Smooth muscle cell (in vitro differentiated cells): Measurements from ENCODE around the gene FFAR4. TPM values are rescaled to one million over a fixed set of nuclear protein-coding genes. Genes with fewer than 3 reads are reported as not detected.

ENCODE experiments used
- DNase-seq: peaks from one replicate; lab custom pipeline; 2025; ENCODE audit not compliant: unreplicated experiment; lab: John Stamatoyannopoulos, UW
- H2AFZ ChIP-seq: fragments of 200-600 bp; sonication (generic); 2 replicates; pipeline ENCODE4 v1.6.0; 2016; ENCODE audit warnings: antibody characterized with exemption, low read depth, mild to moderate bottlenecking
- H3F3A ChIP-seq: fragments of 200-600 bp; sonication (generic); 2 replicates; pipeline ENCODE4 v1.6.0; 2017; ENCODE audit warnings: antibody characterized with exemption, low read depth
- H3K27ac ChIP-seq: fragments of 200-600 bp; sonication (generic); 2 replicates; pipeline ENCODE4 v1.5.1; 2016; ENCODE audit warnings: low read depth, mild to moderate bottlenecking
- H3K27me3 ChIP-seq: fragments of 200-600 bp; sonication (generic); 2 replicates; pipeline ENCODE4 v1.6.1; 2016; ENCODE audit warnings: low read depth, mild to moderate bottlenecking
- H3K36me3 ChIP-seq: fragments of 200-600 bp; sonication (generic); 2 replicates; pipeline ENCODE4 v1.5.1; 2016; ENCODE audit warnings: low read depth
- H3K4me1 ChIP-seq: fragments of 200-600 bp; sonication (generic); 2 replicates; pipeline ENCODE4 v1.5.1; 2016; ENCODE audit warnings: low read depth
- H3K4me2 ChIP-seq: fragments of 200-600 bp; sonication (generic); 2 replicates; pipeline ENCODE4 v1.6.0; 2016; ENCODE audit warnings: mild to moderate bottlenecking
- H3K4me3 ChIP-seq: fragments of 200-600 bp; sonication (generic); 2 replicates; pipeline ENCODE4 v1.5.1; 2016; ENCODE audit warnings: mild to moderate bottlenecking
- H3K79me2 ChIP-seq: fragments of 200-600 bp; sonication (generic); 2 replicates; pipeline ENCODE4 v1.6.0; 2016; ENCODE audit warnings: low read depth, mild to moderate bottlenecking
- H3K9ac ChIP-seq: fragments of 200-600 bp; sonication (generic); 2 replicates; pipeline ENCODE4 v1.6.0; 2016; ENCODE audit warnings: low read depth
- H3K9me3 ChIP-seq: fragments of 200-600 bp; sonication (generic); replicated peaks from 2 replicates; pipeline ENCODE4 v1.5.1; 2016; ENCODE audit warnings: low read depth
- H4K20me1 ChIP-seq: fragments of 200-600 bp; sonication (generic); 2 replicates; pipeline ENCODE4 v1.6.0; 2016; ENCODE audit warnings: low read depth
- CTCF ChIP-seq: fragments of 200-600 bp; sonication (generic); IDR thresholded peaks from 2 replicates; pipeline ENCODE4 v1.5.1; 2017; ENCODE audit warnings: borderline replicate concordance, mild to moderate bottlenecking, antibody characterized with exemption; ENCODE audit not compliant: insufficient read depth, poor library complexity, severe bottlenecking
- WGBS: methylation state at CpG from one replicate; pipeline ENCODE4 v1.1.7; 2016; ENCODE audit warnings: low lambda C conversion rate; 5-methylcytosine and 5-hydroxymethylcytosine counted together
- polyA plus RNA-seq: library from polyadenylated mRNA; unstranded; fragments of >200 nt; fragmentation: Nextera tagmentation; extraction: Ambion mirVana; gene quantifications from 2 replicates; pipeline ENCODE4 v1.2.1, GENCODE V29; 2016
- total RNA-seq: library from RNA; depleted of rRNA; stranded (reverse); fragments of >200 nt; gene quantifications from 2 replicates; pipeline ENCODE4 v1.2.3, GENCODE V29; 2014

Gene FFAR4
- total and polyA plus RNA-seq, 2 experiments from 2014 or later: not detected

GRCh38 chr10:93573924-93574323 is 7.5 kb downstream of the FFAR4 start:
- 96% methylated on average over 3 of the region's 3 CpGs for WGBS
- no peak for DNase-seq
- Histone ChIP-seq H3K9me3 (no peaks in the 10 kb centered on the region), H3K27ac (no peak overlapping the region), H3K27me3 (peaks cover 60% of the 10 kb centered on the region), H4K20me1 (no peaks in the 10 kb centered on the region), H3K4me3 (no peak overlapping the region), H3K79me2 (no peaks in the 10 kb centered on the region), H3F3A (no peaks in the 10 kb centered on the region), H3K4me2 (no peak overlapping the region), H3K36me3 (no peaks in the 10 kb centered on the region), H3K4me1 (no peaks in the 10 kb centered on the region), H3K9ac (no peak overlapping the region), H2AFZ (no peak overlapping the region)
- TF ChIP-seq CTCF: no peak

- Histone ChIP-seq H2AFZ (no peak overlapping the region), H3K9me3 (no peaks in the 10 kb centered on the region), H3K4me2 (no peak overlapping the region), H4K20me1 (no peaks in the 10 kb centered on the region), H3K79me2 (no peaks in the 10 kb centered on the region), H3K4me1 (no peaks in the 10 kb centered on the region), H3K9ac (no peak overlapping the region), H3K27me3 (peaks cover 31% of the 10 kb centered on the region), H3F3A (no peaks in the 10 kb centered on the region), H3K27ac (no peak overlapping the region), H3K36me3 (no peaks in the 10 kb centered on the region), H3K4me3 (no peak overlapping the region)
- TF ChIP-seq CTCF: no peak
- DNase-seq: no peak
- WGBS: 80% methylated on average over 3 of the region's 3 CpGs
Observed at GRCh38 chr10:93576888-93577287, 10.4 kb downstream of the FFAR4 start.

GRCh38 chr10:93577565-93577964 is 11.1 kb downstream of the FFAR4 start:
- no peaks in the 10 kb centered on the region for H3K4me1 ChIP-seq
- H3K79me2 ChIP-seq: no peaks in the 10 kb centered on the region
- H3F3A ChIP-seq: no peaks in the 10 kb centered on the region
- H3K9me3 ChIP-seq: no peaks in the 10 kb centered on the region
- no peak for TF ChIP-seq CTCF
- H2AFZ ChIP-seq: no peak overlapping the region
- H3K27ac ChIP-seq: no peak overlapping the region
- no peaks in the 10 kb centered on the region for H3K36me3 ChIP-seq
- WGBS: 95% methylated on average over 3 of the region's 3 CpGs
- no peak overlapping the region for H3K4me3 ChIP-seq
- H3K27me3 ChIP-seq: peaks cover 25% of the 10 kb centered on the region
- no peak overlapping the region for H3K4me2 ChIP-seq
- H4K20me1 ChIP-seq: no peaks in the 10 kb centered on the region
- H3K9ac ChIP-seq: no peak overlapping the region
- no peak for DNase-seq

- TF ChIP-seq CTCF: no peak
- H3K27me3 ChIP-seq: peaks cover 15% of the 10 kb centered on the region
- no peak for DNase-seq
- H3K9ac ChIP-seq: no peak overlapping the region
- no peaks in the 10 kb centered on the region for H4K20me1 ChIP-seq
- no peak overlapping the region for H2AFZ ChIP-seq
- H3F3A ChIP-seq: no peaks in the 10 kb centered on the region
- H3K9me3 ChIP-seq: no peaks in the 10 kb centered on the region
- no peak overlapping the region for H3K4me2 ChIP-seq
- WGBS: 78% methylated on average over 7 of the region's 7 CpGs
- no peaks in the 10 kb centered on the region for H3K4me1 ChIP-seq
- H3K36me3 ChIP-seq: no peaks in the 10 kb centered on the region
- no peaks in the 10 kb centered on the region for H3K79me2 ChIP-seq
- H3K27ac ChIP-seq: no peak overlapping the region
- no peak overlapping the region for H3K4me3 ChIP-seq
Observed at GRCh38 chr10:93579089-93579488, 12.6 kb downstream of the FFAR4 start.
